Measurements from ENCODE around the gene MRPL19.

Gene MRPL19

GRCh38 chr2:75647771-75648170 lies 1.2 kb downstream of the MRPL19 start:
- no peak overlapping the region for H2BK15ac ChIP-seq (ENCODE audit: low read length)
- H2AFZ ChIP-seq (ENCODE audit: low read length): no peak overlapping the region
- no peak overlapping the region for H3K14ac ChIP-seq (ENCODE audit: low read length)
- H2BK120ac ChIP-seq (ENCODE audit: low read depth, low read length): no peak overlapping the region
- no peak overlapping the region for H3K9ac ChIP-seq (ENCODE audit: low read depth, low read length, poor library complexity)
- no peak overlapping the region for H4K91ac ChIP-seq (ENCODE audit: low read depth, low read length, poor library complexity)
- H4K8ac ChIP-seq (ENCODE audit: low read depth, low read length): no peak overlapping the region
- peaks cover 0 to 1% of the 10 kb centered on the region in 2 donors for H3K4me1 ChIP-seq (ENCODE audit: control insufficient read depth in 2 of 2, insufficient read depth in 1 of 2, low read depth in 1 of 2, low read length in 2 of 2)
- H3K4me3 ChIP-seq (ENCODE audit: low read length in 2 of 2): peak overlapping the region in 1 of 2 donors; percentile 96
- no peaks in the 10 kb centered on the region for H3K27me3 ChIP-seq (ENCODE audit: control insufficient read depth in 3 of 3, insufficient read depth in 3 of 3, low read depth in 1 of 3, low read length in 3 of 3)
- H2BK5ac ChIP-seq (ENCODE audit: low read length): no peak overlapping the region
- no peaks in the 10 kb centered on the region for H3K9me3 ChIP-seq (replicated peaks in 1 of 2; ENCODE audit: control insufficient read depth in 2 of 2, insufficient read depth in 1 of 2, low read depth in 1 of 2, low read length in 2 of 2)
- no peak overlapping the region for H3K18ac ChIP-seq (ENCODE audit: low read length)
- H3K79me1 ChIP-seq (ENCODE audit: low read depth, low read length): no peaks in the 10 kb centered on the region
- H3K4me2 ChIP-seq (ENCODE audit: insufficient read depth, low read length, poor library complexity, severe bottlenecking): no peak overlapping the region
- no CpG with 5 or more reads among the region's 3 CpGs for WGBS, 2 donors (ENCODE audit: extremely low coverage in 2 of 2, insufficient read length in 2 of 2, insufficient replicate concordance in 1 of 2)
- H3K4ac ChIP-seq (ENCODE audit: low read length): no peak overlapping the region
- DNase-seq (ENCODE audit: low spot score): no peak
- H3K23ac ChIP-seq (ENCODE audit: low read depth, low read length, poor library complexity): no peak overlapping the region
- H3K36me3 ChIP-seq (replicated peaks in 1 of 2; ENCODE audit: control insufficient read depth in 2 of 2, insufficient read depth in 2 of 2, low read length in 2 of 2): peaks cover 10 to 50% of the 10 kb centered on the region in 2 donors
- no peak overlapping the region for H2BK12ac ChIP-seq (ENCODE audit: low read length)
- no peak overlapping the region for H2AK5ac ChIP-seq (ENCODE audit: low read depth, low read length)
- H3K27ac ChIP-seq (replicated peaks; ENCODE audit: low read length): no peak overlapping the region

- no peak overlapping the region for H3K4ac ChIP-seq (ENCODE audit: low read length)
- no peak overlapping the region for H3K4me2 ChIP-seq (ENCODE audit: insufficient read depth, low read length, poor library complexity, severe bottlenecking)
- no CpG with 5 or more reads among the region's 2 CpGs for WGBS, 2 donors (ENCODE audit: extremely low coverage in 2 of 2, insufficient read length in 2 of 2, insufficient replicate concordance in 1 of 2)
- peaks cover 0 to 10% of the 10 kb centered on the region in 2 donors for H3K9me3 ChIP-seq (replicated peaks in 1 of 2; ENCODE audit: control insufficient read depth in 2 of 2, insufficient read depth in 1 of 2, low read depth in 1 of 2, low read length in 2 of 2)
- no peak overlapping the region for H2AFZ ChIP-seq (ENCODE audit: low read length)
- H3K4me3 ChIP-seq (ENCODE audit: low read length in 2 of 2): no peak overlapping the region
- peaks cover 26 to 100% of the 10 kb centered on the region in 2 donors for H3K36me3 ChIP-seq (replicated peaks in 1 of 2; ENCODE audit: control insufficient read depth in 2 of 2, insufficient read depth in 2 of 2, low read length in 2 of 2)
- H2BK120ac ChIP-seq (ENCODE audit: low read depth, low read length): no peak overlapping the region
- H3K23ac ChIP-seq (ENCODE audit: low read depth, low read length, poor library complexity): no peak overlapping the region
- no peak overlapping the region for H4K8ac ChIP-seq (ENCODE audit: low read depth, low read length)
- no peaks in the 10 kb centered on the region for H3K27me3 ChIP-seq (ENCODE audit: control insufficient read depth in 3 of 3, insufficient read depth in 3 of 3, low read depth in 1 of 3, low read length in 3 of 3)
- H2BK12ac ChIP-seq (ENCODE audit: low read length): no peak overlapping the region
- no peaks in the 10 kb centered on the region for H3K79me1 ChIP-seq (ENCODE audit: low read depth, low read length)
- H2BK5ac ChIP-seq (ENCODE audit: low read length): no peak overlapping the region
- H2BK15ac ChIP-seq (ENCODE audit: low read length): no peak overlapping the region
- H3K27ac ChIP-seq (replicated peaks; ENCODE audit: low read length): no peak overlapping the region
- H3K14ac ChIP-seq (ENCODE audit: low read length): no peak overlapping the region
- no peaks in the 10 kb centered on the region for H3K4me1 ChIP-seq (ENCODE audit: control insufficient read depth in 2 of 2, insufficient read depth in 1 of 2, low read depth in 1 of 2, low read length in 2 of 2)
- no peak overlapping the region for H2AK5ac ChIP-seq (ENCODE audit: low read depth, low read length)
- DNase-seq (ENCODE audit: low spot score): no peak
- H3K18ac ChIP-seq (ENCODE audit: low read length): no peak overlapping the region
- no peak overlapping the region for H4K91ac ChIP-seq (ENCODE audit: low read depth, low read length, poor library complexity)
- H3K9ac ChIP-seq (ENCODE audit: low read depth, low read length, poor library complexity): no peak overlapping the region
Observed at GRCh38 chr2:75654012-75654411, 7.4 kb downstream of the MRPL19 start.

- Histone ChIP-seq H3K4me2 (ENCODE audit: insufficient read depth, low read length, poor library complexity, severe bottlenecking) (no peak overlapping the region), H3K9me3 (replicated peaks in 1 of 2; ENCODE audit: control insufficient read depth in 2 of 2, insufficient read depth in 1 of 2, low read depth in 1 of 2, low read length in 2 of 2) (peaks cover 0 to 23% of the 10 kb centered on the region in 2 donors), H2BK12ac (ENCODE audit: low read length) (no peak overlapping the region), H3K4ac (ENCODE audit: low read length) (no peak overlapping the region), H3K4me1 (ENCODE audit: control insufficient read depth in 2 of 2, insufficient read depth in 1 of 2, low read depth in 1 of 2, low read length in 2 of 2) (no peaks in the 10 kb centered on the region), H2AK5ac (ENCODE audit: low read depth, low read length) (no peak overlapping the region), H4K8ac (ENCODE audit: low read depth, low read length) (no peak overlapping the region), H3K79me1 (ENCODE audit: low read depth, low read length) (no peaks in the 10 kb centered on the region), H2AFZ (ENCODE audit: low read length) (no peak overlapping the region), H2BK5ac (ENCODE audit: low read length) (no peak overlapping the region), H2BK15ac (ENCODE audit: low read length) (no peak overlapping the region), H3K9ac (ENCODE audit: low read depth, low read length, poor library complexity) (no peak overlapping the region), H3K23ac (ENCODE audit: low read depth, low read length, poor library complexity) (no peak overlapping the region), H3K27me3 (ENCODE audit: control insufficient read depth in 3 of 3, insufficient read depth in 3 of 3, low read depth in 1 of 3, low read length in 3 of 3) (no peaks in the 10 kb centered on the region), H4K91ac (ENCODE audit: low read depth, low read length, poor library complexity) (no peak overlapping the region), H3K27ac (replicated peaks; ENCODE audit: low read length) (no peak overlapping the region), H3K4me3 (ENCODE audit: low read length in 2 of 2) (no peak overlapping the region), H3K14ac (ENCODE audit: low read length) (no peak overlapping the region), H3K18ac (ENCODE audit: low read length) (no peak overlapping the region), H2BK120ac (ENCODE audit: low read depth, low read length) (no peak overlapping the region), H3K36me3 (replicated peaks in 1 of 2; ENCODE audit: control insufficient read depth in 2 of 2, insufficient read depth in 2 of 2, low read length in 2 of 2) (peaks cover 21 to 100% of the 10 kb centered on the region in 2 donors)
- no peak for DNase-seq (ENCODE audit: low spot score)
- no CpG with 5 or more reads among the region's 1 CpG for whole genome bisulfite sequencing, 2 donors (ENCODE audit: extremely low coverage in 2 of 2, insufficient read length in 2 of 2, insufficient replicate concordance in 1 of 2)
Observed at GRCh38 chr2:75655861-75656260, 9.3 kb downstream of the MRPL19 start.

GRCh38 chr2:75656563-75656962 lies 10.0 kb downstream of the MRPL19 start:
- no peak overlapping the region for H3K23ac ChIP-seq (ENCODE audit: low read depth, low read length, poor library complexity)
- H3K4me2 ChIP-seq (ENCODE audit: insufficient read depth, low read length, poor library complexity, severe bottlenecking): no peak overlapping the region
- no peak overlapping the region for H4K91ac ChIP-seq (ENCODE audit: low read depth, low read length, poor library complexity)
- no peak overlapping the region for H2AFZ ChIP-seq (ENCODE audit: low read length)
- no peak overlapping the region for H2BK12ac ChIP-seq (ENCODE audit: low read length)
- peaks cover 17 to 100% of the 10 kb centered on the region in 2 donors for H3K36me3 ChIP-seq (replicated peaks in 1 of 2; ENCODE audit: control insufficient read depth in 2 of 2, insufficient read depth in 2 of 2, low read length in 2 of 2)
- H2AK5ac ChIP-seq (ENCODE audit: low read depth, low read length): no peak overlapping the region
- H3K9ac ChIP-seq (ENCODE audit: low read depth, low read length, poor library complexity): no peak overlapping the region
- no peaks in the 10 kb centered on the region for H3K79me1 ChIP-seq (ENCODE audit: low read depth, low read length)
- H3K4me1 ChIP-seq (ENCODE audit: control insufficient read depth in 2 of 2, insufficient read depth in 1 of 2, low read depth in 1 of 2, low read length in 2 of 2): no peaks in the 10 kb centered on the region
- H4K8ac ChIP-seq (ENCODE audit: low read depth, low read length): no peak overlapping the region
- no peak overlapping the region for H3K4ac ChIP-seq (ENCODE audit: low read length)
- no peaks in the 10 kb centered on the region for H3K27me3 ChIP-seq (ENCODE audit: control insufficient read depth in 3 of 3, insufficient read depth in 3 of 3, low read depth in 1 of 3, low read length in 3 of 3)
- no peak for DNase-seq (ENCODE audit: low spot score)
- no peak overlapping the region for H3K18ac ChIP-seq (ENCODE audit: low read length)
- H2BK5ac ChIP-seq (ENCODE audit: low read length): no peak overlapping the region
- H3K4me3 ChIP-seq (ENCODE audit: low read length in 2 of 2): no peak overlapping the region
- no peak overlapping the region for H3K14ac ChIP-seq (ENCODE audit: low read length)
- no CpG with 5 or more reads among the region's 1 CpG for WGBS, 2 donors (ENCODE audit: extremely low coverage in 2 of 2, insufficient read length in 2 of 2, insufficient replicate concordance in 1 of 2)
- H2BK120ac ChIP-seq (ENCODE audit: low read depth, low read length): no peak overlapping the region
- H2BK15ac ChIP-seq (ENCODE audit: low read length): no peak overlapping the region
- peaks cover 0 to 23% of the 10 kb centered on the region in 2 donors for H3K9me3 ChIP-seq (replicated peaks in 1 of 2; ENCODE audit: control insufficient read depth in 2 of 2, insufficient read depth in 1 of 2, low read depth in 1 of 2, low read length in 2 of 2)
- H3K27ac ChIP-seq (replicated peaks; ENCODE audit: low read length): no peak overlapping the region

Measured in neuronal stem cell (in vitro differentiated cells).